ENCODE results near the gene CD302.
"Not testable (repeated sequence)": the region's sequence is repeated elsewhere in the genome, so short reads cannot be mapped to it uniquely, and the experiment has no call there.

The CD302 gene

DNA sequence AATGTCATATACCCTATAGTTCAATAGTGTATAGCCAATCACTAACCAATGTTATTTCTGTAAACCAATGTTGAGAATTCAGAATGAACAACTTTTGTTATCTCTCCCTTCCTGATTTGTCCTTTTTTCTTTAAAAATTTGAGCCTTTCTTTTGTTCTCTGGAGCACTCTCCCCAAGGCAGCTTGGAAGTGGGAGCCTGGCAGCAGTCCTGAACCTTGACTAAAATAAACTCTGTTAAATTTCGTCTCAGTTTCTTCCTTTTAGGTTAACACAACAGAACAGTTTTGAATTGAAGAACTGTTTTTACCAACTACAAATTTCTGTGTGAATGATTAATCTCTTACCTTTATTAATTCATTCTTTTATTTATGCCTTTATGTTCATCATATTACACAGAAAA, 35.9 kb downstream of the CD302 start:
- H3K27me3 ChIP-seq (ENCODE audit: control insufficient read depth, insufficient read depth, low read length): no peaks in the 10 kb centered on the region
- no peak overlapping the region for H3K4me3 ChIP-seq (ENCODE audit: low read length)
- H3K4me1 ChIP-seq (ENCODE audit: control insufficient read depth, insufficient read depth, low read length): peaks cover 19% of the 10 kb centered on the region
- H3K9ac ChIP-seq (ENCODE audit: low read length): no peak overlapping the region
- H3K9me3 ChIP-seq (ENCODE audit: control insufficient read depth, low read length): no peaks in the 10 kb centered on the region
- H3K36me3 ChIP-seq (ENCODE audit: control insufficient read depth, insufficient read depth, low read length): no peaks in the 10 kb centered on the region

DNA sequence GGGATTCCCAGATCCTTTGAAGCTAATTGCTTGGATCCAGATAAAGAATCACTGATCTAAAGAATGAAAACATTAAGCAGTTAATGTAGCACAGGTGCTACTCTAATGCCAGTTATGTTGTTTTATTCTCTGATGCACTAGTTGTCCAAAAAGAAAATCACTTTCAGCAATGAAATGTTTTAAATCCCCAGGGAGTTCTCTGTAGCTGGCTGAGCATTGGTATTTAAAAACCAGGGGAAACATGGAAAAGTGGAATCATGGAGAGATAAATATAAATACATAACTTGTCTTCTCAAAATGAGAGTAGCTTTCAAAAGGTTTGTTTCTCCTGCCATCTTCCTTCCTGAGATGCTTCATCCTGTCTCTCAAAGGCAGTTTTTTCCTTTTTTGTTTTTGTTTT, 37.7 kb downstream of the CD302 start:
- H3K27me3 ChIP-seq (ENCODE audit: control insufficient read depth, insufficient read depth, low read length): no peaks in the 10 kb centered on the region
- no peak overlapping the region for H3K9ac ChIP-seq (ENCODE audit: low read length)
- no peaks in the 10 kb centered on the region for H3K36me3 ChIP-seq (ENCODE audit: control insufficient read depth, insufficient read depth, low read length)
- H3K4me3 ChIP-seq (ENCODE audit: low read length): no peak overlapping the region
- H3K4me1 ChIP-seq (ENCODE audit: control insufficient read depth, insufficient read depth, low read length): peaks cover 19% of the 10 kb centered on the region
- no peaks in the 10 kb centered on the region for H3K9me3 ChIP-seq (ENCODE audit: control insufficient read depth, low read length)

DNA sequence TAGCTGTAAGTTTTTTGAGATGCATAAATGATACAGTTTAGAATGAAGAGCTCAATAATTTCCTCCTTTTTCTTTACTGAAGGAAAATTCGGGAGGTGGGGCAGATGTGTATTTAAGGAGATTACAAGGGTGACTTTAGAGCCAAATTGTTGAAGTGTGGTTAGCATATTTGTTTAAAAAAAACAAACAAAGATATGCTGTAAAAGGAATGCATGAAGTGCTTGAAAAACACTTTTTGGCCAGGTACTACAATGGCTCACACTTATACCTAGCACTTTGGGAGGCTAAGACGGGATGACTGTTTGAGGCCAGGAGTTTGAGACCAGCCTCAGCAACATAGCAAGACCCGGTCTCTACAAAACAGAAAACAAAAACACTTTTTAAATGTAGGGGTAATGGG, 38.4 kb downstream of the CD302 start:
- Histone ChIP-seq H3K27me3 (ENCODE audit: control insufficient read depth, insufficient read depth, low read length) (no peaks in the 10 kb centered on the region), H3K9me3 (ENCODE audit: control insufficient read depth, low read length) (no peaks in the 10 kb centered on the region), H3K4me1 (ENCODE audit: control insufficient read depth, insufficient read depth, low read length) (peaks cover 19% of the 10 kb centered on the region), H3K9ac (ENCODE audit: low read length) (no peak overlapping the region), H3K36me3 (ENCODE audit: control insufficient read depth, insufficient read depth, low read length) (no peaks in the 10 kb centered on the region), H3K4me3 (ENCODE audit: low read length) (no peak overlapping the region)

DNA sequence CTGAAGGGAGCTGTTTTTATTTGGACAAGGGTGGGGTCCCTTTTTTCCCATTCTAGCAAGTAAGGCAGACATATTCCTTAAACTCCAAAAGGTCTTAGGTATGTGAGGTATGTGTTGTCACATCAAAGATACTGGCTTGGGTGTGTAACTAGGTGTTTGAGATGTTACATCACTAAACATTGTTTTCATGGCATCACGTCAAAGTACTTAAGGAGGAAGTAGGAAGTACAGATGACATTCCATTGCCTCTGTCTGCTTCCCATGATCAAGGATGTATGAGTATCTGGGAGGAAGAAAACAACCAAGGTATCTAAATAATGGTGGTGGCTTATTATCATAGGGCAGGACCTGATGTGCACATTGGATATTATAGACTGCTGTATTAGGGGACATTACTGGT, 39.3 kb downstream of the CD302 start:
- Histone ChIP-seq H3K36me3 (ENCODE audit: control insufficient read depth, insufficient read depth, low read length) (no peaks in the 10 kb centered on the region), H3K9ac (ENCODE audit: low read length) (no peak overlapping the region), H3K4me3 (ENCODE audit: low read length) (no peak overlapping the region), H3K27me3 (ENCODE audit: control insufficient read depth, insufficient read depth, low read length) (no peaks in the 10 kb centered on the region), H3K9me3 (ENCODE audit: control insufficient read depth, low read length) (no peaks in the 10 kb centered on the region), H3K4me1 (ENCODE audit: control insufficient read depth, insufficient read depth, low read length) (peaks cover 19% of the 10 kb centered on the region)

DNA sequence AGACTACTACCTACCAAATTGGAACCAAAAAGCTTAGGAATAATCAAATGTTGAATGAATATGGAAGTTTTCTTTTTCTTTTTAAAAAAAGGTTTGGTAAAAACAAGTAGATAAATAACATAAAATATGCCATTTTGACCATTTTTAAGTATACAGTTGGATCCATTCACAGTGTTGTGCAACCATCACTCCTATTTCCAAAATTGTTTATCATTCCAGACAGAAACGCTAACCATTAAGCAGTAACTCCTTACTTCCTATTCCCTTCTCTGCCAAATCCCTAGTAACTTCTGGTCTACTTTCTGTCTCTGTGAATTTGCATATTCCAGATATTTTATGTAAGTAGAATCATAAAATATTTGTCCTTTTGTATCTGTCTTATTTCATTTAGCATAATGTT, 39.8 kb downstream of the CD302 start:
- H3K9ac ChIP-seq (ENCODE audit: low read length): no peak overlapping the region
- H3K36me3 ChIP-seq (ENCODE audit: control insufficient read depth, insufficient read depth, low read length): no peaks in the 10 kb centered on the region
- H3K27me3 ChIP-seq (ENCODE audit: control insufficient read depth, insufficient read depth, low read length): no peaks in the 10 kb centered on the region
- no peaks in the 10 kb centered on the region for H3K9me3 ChIP-seq (ENCODE audit: control insufficient read depth, low read length)
- H3K4me1 ChIP-seq (ENCODE audit: control insufficient read depth, insufficient read depth, low read length): peaks cover 19% of the 10 kb centered on the region
- H3K4me3 ChIP-seq (ENCODE audit: low read length): no peak overlapping the region

DNA sequence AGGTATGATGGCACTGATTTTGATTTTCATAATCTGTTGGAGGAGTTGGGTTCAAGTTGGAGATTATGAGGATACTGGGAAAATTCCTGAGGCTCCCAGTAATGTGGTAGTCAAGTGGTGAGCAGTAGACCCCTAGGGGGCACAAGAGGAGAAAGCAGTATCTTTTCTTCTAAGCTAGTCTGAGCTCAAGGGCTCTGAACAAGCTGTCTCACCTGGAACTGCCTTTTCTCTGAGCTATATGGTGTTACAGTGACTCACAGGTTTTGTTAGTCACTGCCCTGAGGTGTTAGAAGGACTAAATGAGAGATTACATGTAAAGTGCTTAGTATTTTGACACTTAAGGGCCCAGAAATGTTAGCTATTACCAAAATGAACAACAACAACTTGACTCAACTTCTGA, 42.2 kb downstream of the CD302 start:
- Histone ChIP-seq H3K9ac (ENCODE audit: low read length) (no peak overlapping the region), H3K4me3 (ENCODE audit: low read length) (no peak overlapping the region), H3K9me3 (ENCODE audit: control insufficient read depth, low read length) (no peaks in the 10 kb centered on the region), H3K36me3 (ENCODE audit: control insufficient read depth, insufficient read depth, low read length) (no peaks in the 10 kb centered on the region), H3K4me1 (ENCODE audit: control insufficient read depth, insufficient read depth, low read length) (peaks cover 19% of the 10 kb centered on the region), H3K27me3 (ENCODE audit: control insufficient read depth, insufficient read depth, low read length) (no peaks in the 10 kb centered on the region)

DNA sequence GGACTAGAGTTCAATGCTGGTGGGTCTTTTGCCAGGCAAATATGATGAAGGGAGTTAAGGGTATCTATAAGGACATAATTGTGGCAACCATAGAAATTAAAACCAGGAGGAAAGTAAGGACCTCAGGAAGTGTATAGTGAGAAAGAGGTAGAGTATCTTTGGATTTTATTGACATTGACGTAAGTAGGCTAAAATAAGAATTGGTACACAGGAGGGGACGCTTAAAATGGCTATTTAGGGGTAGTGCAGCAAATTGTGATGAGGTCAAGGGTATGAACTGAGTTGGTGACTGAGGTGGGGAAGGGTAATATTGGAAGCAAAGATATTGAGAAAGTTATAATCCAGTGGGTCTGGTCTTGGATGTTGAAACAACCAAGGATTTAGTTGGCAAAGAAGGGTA, 43.0 kb downstream of the CD302 start:
- H3K36me3 ChIP-seq (ENCODE audit: control insufficient read depth, insufficient read depth, low read length): no peaks in the 10 kb centered on the region
- H3K4me1 ChIP-seq (ENCODE audit: control insufficient read depth, insufficient read depth, low read length): peaks cover 19% of the 10 kb centered on the region
- H3K4me3 ChIP-seq (ENCODE audit: low read length): no peak overlapping the region
- H3K9ac ChIP-seq (ENCODE audit: low read length): no peak overlapping the region
- H3K9me3 ChIP-seq (ENCODE audit: control insufficient read depth, low read length): no peaks in the 10 kb centered on the region
- no peaks in the 10 kb centered on the region for H3K27me3 ChIP-seq (ENCODE audit: control insufficient read depth, insufficient read depth, low read length)

DNA sequence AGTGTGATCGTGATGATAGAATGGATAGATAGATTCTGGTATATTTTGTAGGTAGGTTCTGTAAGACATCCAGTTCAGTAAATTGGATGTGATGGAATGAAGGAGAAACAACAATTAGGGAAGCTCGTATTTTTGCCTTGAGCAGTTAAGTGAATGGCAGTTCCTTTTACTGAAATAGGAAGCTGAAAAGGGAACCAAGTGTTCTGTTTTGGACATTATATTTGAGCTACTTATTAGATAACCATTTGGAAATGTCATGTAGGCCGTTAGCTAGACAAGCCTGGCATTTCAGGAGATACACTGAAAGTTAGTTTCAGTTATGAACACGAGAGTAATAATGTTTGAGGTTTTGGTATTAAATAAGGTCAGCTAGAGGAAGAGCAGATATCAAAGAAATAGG, 44.2 kb downstream of the CD302 start:
- peaks cover 14% of the 10 kb centered on the region for H3K4me1 ChIP-seq (ENCODE audit: control insufficient read depth, insufficient read depth, low read length)
- no peaks in the 10 kb centered on the region for H3K9me3 ChIP-seq (ENCODE audit: control insufficient read depth, low read length)
- no peaks in the 10 kb centered on the region for H3K36me3 ChIP-seq (ENCODE audit: control insufficient read depth, insufficient read depth, low read length)

DNA sequence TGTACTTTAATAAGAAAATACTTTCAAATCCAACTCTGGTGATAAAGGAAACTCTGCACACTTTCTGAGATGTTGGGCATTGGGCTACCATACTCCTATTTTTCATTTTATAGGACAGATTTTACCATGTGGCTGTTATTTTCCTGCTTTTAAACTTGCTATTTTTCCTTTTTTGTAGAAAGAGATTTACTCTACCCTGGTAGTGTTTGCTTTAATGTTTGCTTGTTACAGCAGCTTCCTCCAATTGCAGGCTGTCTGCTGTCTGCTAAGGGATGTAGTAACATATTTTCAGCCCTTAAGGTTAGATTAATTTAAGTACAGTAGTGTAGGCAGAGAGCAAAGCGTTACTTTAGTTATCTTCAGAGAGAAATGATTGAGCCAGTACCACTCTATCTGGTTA, 47.1 kb downstream of the CD302 start:
- Histone ChIP-seq H3K9me3 (ENCODE audit: control insufficient read depth, low read length) (no peaks in the 10 kb centered on the region), H3K4me1 (ENCODE audit: control insufficient read depth, insufficient read depth, low read length) (no peaks in the 10 kb centered on the region), H3K27me3 (ENCODE audit: control insufficient read depth, insufficient read depth, low read length) (no peaks in the 10 kb centered on the region), H3K9ac (ENCODE audit: low read length) (no peak overlapping the region), H3K4me3 (ENCODE audit: low read length) (no peak overlapping the region), H3K36me3 (ENCODE audit: control insufficient read depth, insufficient read depth, low read length) (peaks cover 5% of the 10 kb centered on the region)

More for the DNA sequence above, 44.2 kb downstream of the CD302 start:
- Histone ChIP-seq H3K27me3 (ENCODE audit: control insufficient read depth, insufficient read depth, low read length) (no peaks in the 10 kb centered on the region), H3K9ac (ENCODE audit: low read length) (no peak overlapping the region), H3K4me3 (ENCODE audit: low read length) (no peak overlapping the region)

DNA sequence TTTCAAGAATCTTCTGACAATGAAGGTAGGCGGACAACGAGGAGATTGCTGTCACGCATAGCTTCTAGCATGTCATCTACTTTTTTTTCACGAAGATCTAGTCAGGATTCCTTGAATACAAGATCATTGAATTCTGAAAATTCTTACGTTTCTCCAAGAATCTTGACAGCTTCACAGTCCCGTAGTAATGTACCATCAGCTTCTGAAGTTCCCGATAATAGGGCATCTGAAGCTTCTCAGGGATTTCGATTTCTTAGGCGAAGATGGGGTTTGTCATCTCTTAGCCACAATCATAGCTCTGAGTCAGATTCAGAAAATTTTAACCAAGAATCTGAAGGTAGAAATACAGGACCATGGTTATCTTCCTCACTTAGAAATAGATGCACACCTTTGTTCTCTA, 49.9 kb downstream of the CD302 start:
- H3K4me1 ChIP-seq (ENCODE audit: control insufficient read depth, insufficient read depth, low read length): no peaks in the 10 kb centered on the region
- H3K9me3 ChIP-seq (ENCODE audit: control insufficient read depth, low read length): no peaks in the 10 kb centered on the region
- no peaks in the 10 kb centered on the region for H3K27me3 ChIP-seq (ENCODE audit: control insufficient read depth, insufficient read depth, low read length)
- H3K4me3 ChIP-seq (ENCODE audit: low read length): no peak overlapping the region
- no peak overlapping the region for H3K9ac ChIP-seq (ENCODE audit: low read length)
- H3K36me3 ChIP-seq (ENCODE audit: control insufficient read depth, insufficient read depth, low read length): peaks cover 5% of the 10 kb centered on the region

DNA sequence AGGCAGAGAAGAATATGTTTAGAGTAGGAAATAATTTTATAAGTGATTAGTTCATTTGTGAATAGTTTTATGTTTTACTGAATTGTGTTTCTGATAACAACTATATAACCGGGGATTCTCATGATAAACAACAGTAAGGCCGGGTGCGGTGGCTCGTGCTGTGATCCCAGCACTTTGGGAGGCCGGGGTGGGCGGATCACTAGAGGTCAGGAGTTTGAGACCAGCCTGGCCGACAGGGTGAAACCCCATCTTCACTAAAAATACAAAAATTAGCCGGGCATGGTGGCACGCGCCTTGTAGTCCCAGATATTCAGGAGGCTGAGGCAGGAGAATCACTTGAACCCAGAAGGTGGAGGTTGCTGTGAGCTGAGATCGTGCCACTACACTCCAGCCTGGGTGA, 52.8 kb downstream of the CD302 start:
- not testable (repeated sequence) for H3K9me3 ChIP-seq (ENCODE audit: control insufficient read depth, low read length); H3K4me3 ChIP-seq (ENCODE audit: low read length); H3K27me3 ChIP-seq (ENCODE audit: control insufficient read depth, insufficient read depth, low read length); H3K4me1 ChIP-seq (ENCODE audit: control insufficient read depth, insufficient read depth, low read length); H3K9ac ChIP-seq (ENCODE audit: low read length); H3K36me3 ChIP-seq (ENCODE audit: control insufficient read depth, insufficient read depth, low read length)

DNA sequence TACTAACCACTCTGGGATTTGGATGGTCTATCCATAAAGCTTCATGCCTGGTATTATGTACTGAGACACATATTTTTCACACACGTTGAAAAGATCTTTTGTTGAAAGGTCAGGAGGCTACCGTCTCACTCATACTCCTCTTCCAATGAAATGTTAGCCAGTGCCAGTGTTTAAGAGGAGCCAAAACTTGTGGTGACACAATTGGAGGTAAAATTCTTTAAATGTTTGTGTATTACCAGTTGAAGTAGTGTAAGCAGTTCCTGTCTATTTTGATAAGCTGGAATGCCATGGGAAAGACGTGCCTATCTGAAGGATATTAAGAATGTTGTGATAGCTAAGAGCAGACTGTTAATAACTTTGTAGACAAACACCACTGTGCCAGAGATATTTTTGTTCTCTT, 53.6 kb downstream of the CD302 start:
- Histone ChIP-seq H3K36me3 (ENCODE audit: control insufficient read depth, insufficient read depth, low read length) (peaks cover 5% of the 10 kb centered on the region), H3K4me1 (ENCODE audit: control insufficient read depth, insufficient read depth, low read length) (no peaks in the 10 kb centered on the region), H3K9ac (ENCODE audit: low read length) (no peak overlapping the region), H3K4me3 (ENCODE audit: low read length) (no peak overlapping the region), H3K9me3 (ENCODE audit: control insufficient read depth, low read length) (no peaks in the 10 kb centered on the region), H3K27me3 (ENCODE audit: control insufficient read depth, insufficient read depth, low read length) (no peaks in the 10 kb centered on the region)

DNA sequence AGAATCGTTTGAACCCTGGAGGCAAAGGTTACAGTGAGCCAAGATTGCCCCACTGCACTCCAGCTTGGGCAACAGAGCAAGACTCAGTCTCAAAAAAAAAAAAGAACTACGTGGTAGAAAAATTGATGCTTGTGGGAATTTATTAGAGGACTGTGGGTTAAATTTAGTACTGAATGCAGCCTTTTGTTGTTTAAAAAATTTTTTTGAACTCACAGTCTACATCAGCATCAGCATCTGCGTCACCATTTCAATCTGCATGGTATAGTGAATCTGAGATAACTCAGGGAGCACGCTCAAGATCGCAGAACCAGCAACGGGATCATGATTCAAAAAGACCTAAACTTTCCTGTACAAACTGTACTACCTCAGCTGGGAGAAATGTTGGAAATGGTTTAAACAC, 55.2 kb downstream of the CD302 start:
- Histone ChIP-seq H3K4me3 (ENCODE audit: low read length) (no peak overlapping the region), H3K36me3 (ENCODE audit: control insufficient read depth, insufficient read depth, low read length) (peaks cover 3% of the 10 kb centered on the region)

More for the DNA sequence above, 55.2 kb downstream of the CD302 start:
- Histone ChIP-seq H3K9ac (ENCODE audit: low read length) (no peak overlapping the region), H3K27me3 (ENCODE audit: control insufficient read depth, insufficient read depth, low read length) (no peaks in the 10 kb centered on the region), H3K4me1 (ENCODE audit: control insufficient read depth, insufficient read depth, low read length) (no peaks in the 10 kb centered on the region), H3K9me3 (ENCODE audit: control insufficient read depth, low read length) (no peaks in the 10 kb centered on the region)

All from mucosa of stomach (tissue), 1 donor.